Tibial nerve (tissue), 4 donors: ENCODE data around the gene SPTB. TPM values are rescaled to one million over a fixed set of nuclear protein-coding genes. Genes with fewer than 3 reads are reported as not detected.

Experiments used
- DNase-seq, 2 donors: peaks; one replicate each; pipeline ENCODE4 v3.0.0-alpha.2; 2019; ENCODE audit warnings: low spot score in 2 of 2
- H3K27ac ChIP-seq, 4 donors: fragments of 200-600 bp; sonication (generic) in 3 of 4; one replicate each; pipeline ENCODE4 v1.5.1; 2017 to 2019; ENCODE audit warnings: mild to moderate bottlenecking in 1 of 4
- H3K27me3 ChIP-seq, 2 donors: fragments of 200-600 bp; sonication (generic) in 1 of 2; one replicate each; pipeline versions ENCODE4 v1.5.1 to v1.6.0; 2017 to 2019
- H3K36me3 ChIP-seq, 3 donors: fragments of 200-600 bp; sonication (generic); one replicate each; pipeline ENCODE4 v1.5.1; 2018 to 2019
- H3K4me1 ChIP-seq, 4 donors: fragments of 200-600 bp; sonication (generic) in 3 of 4; one replicate each; pipeline ENCODE4 v1.5.1; 2017 to 2019
- H3K4me3 ChIP-seq, 4 donors: fragments of 200-600 bp; sonication (generic) in 3 of 4; one replicate each; pipeline ENCODE4 v1.5.1; 2017 to 2019; ENCODE audit warnings: mild to moderate bottlenecking in 1 of 4, moderate library complexity in 1 of 4
- H3K9me3 ChIP-seq, 4 donors: fragments of 200-600 bp; sonication (generic) in 3 of 4; one replicate each; pipeline ENCODE4 v1.5.1; 2017 to 2019
- CTCF ChIP-seq, 5 experiments: fragments of 200-600 bp in 3 of 5; fragments of 450-650 bp in 2 of 5; sonication (generic) in 3 of 5; IDR thresholded peaks; one replicate each; pipeline ENCODE4 v1.5.1; 2016 to 2019; ENCODE audit warnings: antibody characterized with exemption in 5 of 5, mild to moderate bottlenecking in 3 of 5, moderate library complexity in 2 of 5
- EP300 ChIP-seq, 2 donors: sonication (generic); formaldehyde crosslinking; IDR thresholded peaks; one replicate each; pipeline ENCODE4 v1.6.1; 2017; ENCODE audit warnings: antibody characterized with exemption in 2 of 2, mild to moderate bottlenecking in 1 of 2
- POLR2A ChIP-seq, 2 donors: fragments of 450-650 bp; IDR thresholded peaks; one replicate each; pipeline ENCODE4 v1.6.1; 2017; ENCODE audit warnings: antibody characterized with exemption in 2 of 2, mild to moderate bottlenecking in 2 of 2, moderate library complexity in 2 of 2
- WGBS, 2 donors: methylation state at CpG; one replicate each; pipeline ENCODE4 v1.1.5; 2018; 5-methylcytosine and 5-hydroxymethylcytosine counted together
- total RNA-seq, 4 donors: library from RNA; depleted of rRNA; stranded (reverse); fragments of >200 nt; gene quantifications; one replicate each; pipeline ENCODE4 v1.1.0, GENCODE V29; 2016

Gene SPTB
- total RNA-seq, 4 donors from 2014 or later: 4.5 to 12.6 (median 9.2) TPM

DNA sequence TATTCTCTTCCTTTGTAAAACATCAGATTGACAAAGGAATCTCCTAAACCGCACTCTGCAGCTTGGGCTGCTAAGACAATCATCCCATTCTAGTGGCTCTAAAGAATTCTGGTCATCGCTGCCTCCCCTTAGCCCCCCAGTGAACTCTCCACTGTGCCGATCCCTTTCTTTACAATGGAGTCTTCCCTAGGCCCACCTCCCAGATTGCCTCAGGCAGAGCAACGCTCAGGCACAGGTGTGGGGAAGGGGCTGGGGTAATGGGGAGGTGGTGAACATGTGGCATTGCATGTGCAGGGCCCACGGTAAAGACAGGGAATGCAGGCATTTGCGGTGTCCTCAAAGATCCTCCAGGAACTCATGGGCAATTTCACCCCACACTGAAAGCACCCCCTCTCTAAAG is 89.2 kb downstream of the SPTB start:
- Histone ChIP-seq H3K4me3 (no peak overlapping the region), H3K27me3 (no peaks in the 10 kb centered on the region), H3K36me3 (no peaks in the 10 kb centered on the region), H3K9me3 (no peaks in the 10 kb centered on the region), H3K4me1 (no peaks in the 10 kb centered on the region), H3K27ac (no peak overlapping the region)
- no peak for DNase-seq
- TF ChIP-seq EP300 (IDR thresholded peaks at IDR 0.05) (no peak), CTCF (IDR thresholded peaks at IDR 0.05) (no peak), POLR2A (IDR thresholded peaks at IDR 0.05) (no peak)
- 57 to 59% methylated on average over 6 of the region's 6 CpGs for WGBS, 2 donors

DNA sequence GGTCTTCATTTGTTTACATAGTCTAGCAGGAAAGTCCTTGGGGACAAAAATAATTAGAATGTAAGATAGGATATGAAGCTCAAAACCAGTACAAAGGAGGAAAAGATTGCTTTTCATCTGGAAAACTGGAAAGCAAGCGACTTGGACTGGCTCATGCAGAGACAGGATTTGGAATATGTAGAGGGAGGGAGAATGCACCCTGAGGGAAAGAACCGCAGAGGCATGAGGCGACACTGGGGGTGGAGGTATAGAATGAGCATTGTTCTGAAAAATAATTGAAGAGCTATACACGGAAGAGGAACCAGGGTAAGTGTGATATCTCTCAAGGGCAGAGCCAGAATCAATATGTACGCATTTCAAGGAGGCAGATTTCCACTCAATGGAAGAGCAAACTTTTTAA is 90.0 kb downstream of the SPTB start:
- H3K4me1 ChIP-seq: no peaks in the 10 kb centered on the region
- no peaks in the 10 kb centered on the region for H3K27me3 ChIP-seq
- no peak overlapping the region for H3K27ac ChIP-seq
- no peaks in the 10 kb centered on the region for H3K9me3 ChIP-seq
- WGBS, 2 donors: 58 to 69% methylated on average over 5 of the region's 5 CpGs
- DNase-seq: no peak
- TF ChIP-seq POLR2A (IDR thresholded peaks at IDR 0.05) (no peak), CTCF (IDR thresholded peaks at IDR 0.05) (no peak), EP300 (IDR thresholded peaks at IDR 0.05) (no peak)
- H3K4me3 ChIP-seq: no peak overlapping the region
- H3K36me3 ChIP-seq: no peaks in the 10 kb centered on the region

- H3K36me3 ChIP-seq: no peaks in the 10 kb centered on the region
- no peaks in the 10 kb centered on the region for H3K27me3 ChIP-seq
- no peaks in the 10 kb centered on the region for H3K4me1 ChIP-seq
- no peaks in the 10 kb centered on the region for H3K9me3 ChIP-seq
- TF ChIP-seq CTCF (IDR thresholded peaks at IDR 0.05) (no peak), POLR2A (IDR thresholded peaks at IDR 0.05) (no peak)
- DNase-seq: peak in 1 of 2 donors; percentile 15
- 22 to 31% methylated on average over 1 of the region's 1 CpG for WGBS, 2 donors
- H3K4me3 ChIP-seq: no peak overlapping the region
- H3K27ac ChIP-seq: no peak overlapping the region
These were observed 91.0 kb downstream of the SPTB start for GRCh38 chr14:64788706-64789105.

DNA sequence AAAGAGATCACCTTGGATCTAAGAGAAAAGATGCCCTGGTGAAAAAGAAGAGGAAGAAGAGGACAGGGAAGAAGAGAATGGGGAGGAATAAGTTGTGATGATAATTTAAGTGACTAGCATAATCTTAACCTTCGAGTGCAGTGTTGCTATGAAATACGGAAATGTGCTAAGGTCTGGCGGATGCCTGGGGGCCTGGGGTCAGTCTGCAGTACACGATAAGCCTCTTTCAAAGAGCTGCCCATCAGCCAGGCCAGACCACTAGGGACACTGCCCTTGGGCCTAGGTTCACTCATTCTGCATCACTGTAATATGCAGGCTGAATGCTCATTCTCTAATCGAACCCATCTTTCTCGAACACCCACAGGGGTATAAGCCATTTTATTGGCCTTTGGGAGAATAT is 92.1 kb downstream of the SPTB start:
- WGBS, 2 donors: 82 to 87% methylated on average over 6 of the region's 6 CpGs
- Histone ChIP-seq H3K4me1 (no peaks in the 10 kb centered on the region), H3K4me3 (no peak overlapping the region), H3K9me3 (no peaks in the 10 kb centered on the region), H3K36me3 (no peaks in the 10 kb centered on the region), H3K27me3 (no peaks in the 10 kb centered on the region), H3K27ac (no peak overlapping the region)
- DNase-seq: no peak
- no peak for TF ChIP-seq CTCF (IDR thresholded peaks at IDR 0.05)
- TF ChIP-seq POLR2A (IDR thresholded peaks at IDR 0.05): no peak
- no peak for TF ChIP-seq EP300 (IDR thresholded peaks at IDR 0.05)

DNA sequence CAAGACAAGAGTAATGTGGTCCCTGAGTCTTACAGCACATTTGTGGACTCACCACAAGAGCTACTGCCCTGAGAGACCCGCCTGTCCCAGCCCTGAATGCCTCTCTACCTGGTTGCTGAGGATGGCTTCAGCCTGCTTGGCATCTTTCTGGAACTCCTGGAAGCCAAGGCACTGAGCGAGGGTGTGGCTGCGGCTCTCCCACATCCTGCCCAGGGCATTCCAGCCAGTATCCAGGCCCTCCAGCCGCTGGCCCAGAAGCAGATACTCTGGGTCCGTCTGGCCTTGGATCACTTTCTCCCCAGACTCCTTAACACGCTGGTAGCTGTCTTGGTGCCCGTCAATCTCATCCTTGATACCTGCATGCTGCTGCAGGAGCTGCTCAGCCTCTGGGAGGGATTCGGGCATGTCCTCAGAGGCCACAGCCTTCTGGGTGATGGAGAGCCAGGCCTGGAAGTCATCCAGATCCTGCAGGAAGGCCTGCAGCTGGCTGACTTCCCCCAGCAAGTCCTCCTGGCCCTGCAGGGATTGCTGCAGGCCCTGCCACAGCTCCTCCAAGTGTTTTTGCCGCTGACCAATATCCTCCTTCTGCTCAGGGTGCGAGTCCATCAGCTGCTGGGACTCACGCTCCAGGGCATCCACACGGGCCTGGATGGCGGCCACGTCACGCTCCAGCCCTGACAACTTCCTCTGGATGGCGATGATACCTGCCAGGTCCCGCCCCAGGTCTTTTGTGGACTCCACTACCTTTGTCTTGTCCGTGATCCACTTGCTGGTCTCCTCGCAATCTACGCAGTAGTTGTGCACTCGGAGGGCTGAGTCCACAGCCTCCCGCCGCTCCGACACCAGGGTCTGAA is 93.2 kb downstream of the SPTB start:
- WGBS, 2 donors: 91 to 95% methylated on average over 19 to 24 of the region's 24 CpGs
- TF ChIP-seq CTCF (IDR thresholded peaks at IDR 0.05): no peak
- no peak for TF ChIP-seq POLR2A (IDR thresholded peaks at IDR 0.05)
- TF ChIP-seq EP300 (IDR thresholded peaks at IDR 0.05): no peak

More for the DNA sequence above, 93.2 kb downstream of the SPTB start:
- Histone ChIP-seq H3K9me3 (no peaks in the 10 kb centered on the region), H3K27ac (no peak overlapping the region), H3K36me3 (no peaks in the 10 kb centered on the region), H3K27me3 (no peaks in the 10 kb centered on the region), H3K4me1 (no peaks in the 10 kb centered on the region), H3K4me3 (no peak overlapping the region)
- no peak for DNase-seq
